ENCODE data around the gene CMTM3.
"Not testable (repeated sequence)": the region's sequence is repeated elsewhere in the genome, so short reads cannot be mapped to it uniquely, and the experiment has no call there.

Gene CMTM3

GRCh38 chr16:66621973-66622372 is 17.5 kb downstream of the CMTM3 start:
- no peak for TF ChIP-seq CTCF (IDR thresholded peaks at IDR 0.05; ENCODE audit: extremely low read depth, insufficient read depth, missing control alignments)
- no peak for DNase-seq (ENCODE audit: low spot score)
- in situ Hi-C loops (cut with MboI; ENCODE audit: low pct_unique_long_range_greater_than_20kb, low sequenced_read_pairs, unreplicated experiment), result no loop called here

- DNase-seq (ENCODE audit: low spot score), result no peak
- no peak for TF ChIP-seq CTCF (IDR thresholded peaks at IDR 0.05; ENCODE audit: extremely low read depth, insufficient read depth, missing control alignments)
- in situ Hi-C loops (cut with MboI; ENCODE audit: low pct_unique_long_range_greater_than_20kb, low sequenced_read_pairs, unreplicated experiment), result no loop called here
Observed at GRCh38 chr16:66622863-66623262, 18.4 kb downstream of the CMTM3 start.

- no peak for DNase-seq (ENCODE audit: low spot score)
- TF ChIP-seq CTCF (IDR thresholded peaks at IDR 0.05; ENCODE audit: extremely low read depth, insufficient read depth, missing control alignments), result no peak
- in situ Hi-C loops (cut with MboI; ENCODE audit: low pct_unique_long_range_greater_than_20kb, low sequenced_read_pairs, unreplicated experiment), result no loop called here
Observed at GRCh38 chr16:66623755-66624154, 19.3 kb downstream of the CMTM3 start.

- DNase-seq (ENCODE audit: low spot score); in situ Hi-C loops (cut with MboI; ENCODE audit: low pct_unique_long_range_greater_than_20kb, low sequenced_read_pairs, unreplicated experiment): not testable (repeated sequence)
Observed at GRCh38 chr16:66627611-66628378, 23.3 kb downstream of the CMTM3 start.

GRCh38 chr16:66629856-66630255 is 25.4 kb downstream of the CMTM3 start:
- no peak for TF ChIP-seq CTCF (IDR thresholded peaks at IDR 0.05; ENCODE audit: extremely low read depth, insufficient read depth, missing control alignments)
- DNase-seq (ENCODE audit: low spot score), result no peak
- in situ Hi-C loops (cut with MboI; ENCODE audit: low pct_unique_long_range_greater_than_20kb, low sequenced_read_pairs, unreplicated experiment), result no loop called here

- in situ Hi-C loops (cut with MboI; ENCODE audit: low pct_unique_long_range_greater_than_20kb, low sequenced_read_pairs, unreplicated experiment); DNase-seq (ENCODE audit: low spot score): not testable (repeated sequence)
Observed at GRCh38 chr16:66630561-66631260, 26.2 kb downstream of the CMTM3 start.

- in situ Hi-C loops (cut with MboI; ENCODE audit: low pct_unique_long_range_greater_than_20kb, low sequenced_read_pairs, unreplicated experiment); DNase-seq (ENCODE audit: low spot score): not testable (repeated sequence)
Observed at GRCh38 chr16:66631558-66631957, 27.1 kb downstream of the CMTM3 start.

- no peak for TF ChIP-seq CTCF (IDR thresholded peaks at IDR 0.05; ENCODE audit: extremely low read depth, insufficient read depth, missing control alignments)
- in situ Hi-C loops (cut with MboI; ENCODE audit: low pct_unique_long_range_greater_than_20kb, low sequenced_read_pairs, unreplicated experiment), result no loop called here
- no peak for DNase-seq (ENCODE audit: low spot score)
Observed at GRCh38 chr16:66634527-66635196, 30.2 kb downstream of the CMTM3 start.
